ENCODE measurements around the gene LMNA. TPM values are rescaled to one million over a fixed set of nuclear protein-coding genes. Genes with fewer than 3 reads are reported as not detected.

Gene LMNA
- total RNA-seq, 1 donor from 2014 or later = 120 TPM

DNA sequence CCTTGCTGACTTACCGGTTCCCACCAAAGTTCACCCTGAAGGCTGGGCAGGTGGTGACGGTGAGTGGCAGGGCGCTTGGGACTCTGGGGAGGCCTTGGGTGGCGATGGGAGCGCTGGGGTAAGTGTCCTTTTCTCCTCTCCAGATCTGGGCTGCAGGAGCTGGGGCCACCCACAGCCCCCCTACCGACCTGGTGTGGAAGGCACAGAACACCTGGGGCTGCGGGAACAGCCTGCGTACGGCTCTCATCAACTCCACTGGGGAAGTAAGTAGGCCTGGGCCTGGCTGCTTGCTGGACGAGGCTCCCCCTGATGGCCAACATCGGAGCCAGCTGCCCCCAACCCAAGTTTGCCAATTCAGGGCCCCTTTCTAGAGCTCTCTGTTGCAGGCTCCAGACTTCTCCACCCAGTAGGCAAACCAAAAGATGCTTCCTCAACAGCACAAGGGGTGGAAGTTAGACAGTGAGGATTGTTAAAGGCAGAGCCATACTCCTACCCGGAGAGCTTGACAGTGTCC, 22.5 kb downstream of the LMNA start:
- DNase-seq (ENCODE audit: low spot score) = no peak
- ATAC-seq = no peak

DNA sequence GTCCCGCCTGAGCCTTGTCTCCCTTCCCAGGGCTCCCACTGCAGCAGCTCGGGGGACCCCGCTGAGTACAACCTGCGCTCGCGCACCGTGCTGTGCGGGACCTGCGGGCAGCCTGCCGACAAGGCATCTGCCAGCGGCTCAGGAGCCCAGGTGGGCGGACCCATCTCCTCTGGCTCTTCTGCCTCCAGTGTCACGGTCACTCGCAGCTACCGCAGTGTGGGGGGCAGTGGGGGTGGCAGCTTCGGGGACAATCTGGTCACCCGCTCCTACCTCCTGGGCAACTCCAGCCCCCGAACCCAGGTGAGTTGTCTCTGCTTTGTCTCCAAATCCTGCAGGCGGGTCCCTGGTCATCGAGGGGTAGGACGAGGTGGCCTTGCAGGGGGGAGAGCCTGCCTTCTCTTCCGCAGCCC, 24.0 kb downstream of the LMNA start:
- ATAC-seq = no peak
- DNase-seq (ENCODE audit: low spot score) = no peak

DNA sequence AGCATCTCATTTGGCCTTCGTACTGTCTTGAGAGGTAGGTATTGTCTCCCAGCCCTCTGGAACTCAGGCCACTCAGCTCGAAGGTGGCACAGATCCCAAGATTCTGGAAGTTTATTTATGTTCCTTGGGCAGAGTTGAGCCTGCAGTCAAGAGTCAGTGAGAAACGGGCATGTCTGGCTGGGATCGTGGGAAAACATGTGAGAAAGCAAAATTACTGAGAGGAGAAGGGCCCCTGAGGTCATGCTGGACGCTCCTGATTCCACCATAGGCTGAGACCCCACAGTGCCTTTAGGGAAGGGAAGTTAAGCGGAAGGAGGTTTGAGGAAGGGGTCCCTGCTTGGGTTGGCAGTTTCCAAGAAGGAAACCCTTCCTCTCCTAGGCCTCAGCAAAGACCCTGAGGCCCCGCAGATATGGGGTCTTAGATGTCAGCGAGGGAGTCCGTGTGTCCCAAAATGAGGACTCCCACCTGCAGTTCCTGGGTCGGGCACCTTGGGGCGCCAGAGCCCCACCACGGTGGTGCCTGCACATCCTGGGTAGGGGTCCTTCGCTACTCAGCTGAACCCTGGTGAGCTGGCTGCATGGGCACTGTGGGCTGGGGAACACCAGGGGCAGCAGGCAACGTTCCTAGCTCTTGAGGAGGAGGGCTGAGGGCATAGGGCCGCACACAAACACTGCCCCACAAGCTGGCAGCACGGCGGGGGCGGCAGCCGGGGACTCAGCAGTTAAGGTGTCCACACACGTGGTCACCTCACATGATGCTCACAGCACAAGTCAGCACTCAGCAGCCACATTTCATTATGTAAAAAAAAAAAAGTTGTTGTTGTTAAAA, 26.6 kb downstream of the LMNA start:
- DNase-seq (ENCODE audit: low spot score) (no peak), ATAC-seq (peak; percentile 32)

DNA sequence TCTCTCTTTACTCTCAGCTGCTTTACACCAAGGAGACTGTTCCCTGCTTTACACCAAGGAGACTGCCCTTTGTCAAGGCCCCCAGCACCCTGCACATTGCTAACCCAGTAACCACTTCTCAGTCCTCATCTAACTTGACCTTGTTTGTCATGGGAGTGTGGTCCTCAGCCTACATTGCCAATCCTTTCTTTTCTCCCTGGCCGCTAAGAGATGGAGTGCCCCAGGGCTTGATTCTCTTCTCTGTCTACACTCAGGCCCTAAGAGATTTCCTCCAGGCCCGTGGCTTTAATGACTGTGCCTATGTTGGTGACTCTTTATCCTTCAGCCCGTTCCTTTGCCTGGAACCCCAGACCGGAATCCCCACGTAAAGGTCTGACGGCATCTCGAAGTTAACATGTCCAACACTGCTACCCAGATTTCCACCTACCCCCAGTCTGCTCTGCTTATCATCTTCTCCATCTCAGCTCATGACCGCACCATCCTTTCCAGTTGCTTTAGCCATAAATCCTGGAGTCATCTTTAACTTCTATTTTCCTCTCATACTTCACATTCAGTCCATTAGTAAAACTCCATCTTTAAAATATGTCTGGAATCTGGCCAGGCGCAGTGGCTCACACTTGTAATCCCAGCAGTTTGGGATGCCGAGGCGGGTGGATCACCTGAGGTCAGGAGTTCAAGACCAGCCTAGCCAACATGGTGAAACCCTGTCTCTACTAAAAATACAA, 29.4 kb downstream of the LMNA start:
- no peak for DNase-seq (ENCODE audit: low spot score)
- no peak for ATAC-seq

DNA sequence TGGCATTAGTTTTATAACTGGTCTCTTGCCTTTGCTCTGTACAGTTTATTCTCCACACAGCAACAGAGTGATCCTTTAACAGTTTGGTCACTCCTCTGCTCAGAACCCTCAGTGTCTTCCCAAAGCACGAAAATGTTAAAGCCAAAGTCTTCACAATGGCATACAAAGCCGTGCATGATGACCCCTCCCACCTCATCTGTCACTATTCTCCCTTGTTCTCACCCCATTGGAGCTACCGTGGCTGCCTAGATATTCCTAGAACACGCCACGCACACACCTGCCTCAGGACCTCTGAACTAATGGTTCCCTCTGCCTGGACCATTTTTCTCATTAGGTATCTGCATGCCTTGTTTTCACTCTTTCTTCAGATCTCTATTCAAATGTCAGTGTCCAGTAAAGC, 30.2 kb downstream of the LMNA start:
- ATAC-seq (no peak), DNase-seq (ENCODE audit: low spot score) (no peak)

DNA sequence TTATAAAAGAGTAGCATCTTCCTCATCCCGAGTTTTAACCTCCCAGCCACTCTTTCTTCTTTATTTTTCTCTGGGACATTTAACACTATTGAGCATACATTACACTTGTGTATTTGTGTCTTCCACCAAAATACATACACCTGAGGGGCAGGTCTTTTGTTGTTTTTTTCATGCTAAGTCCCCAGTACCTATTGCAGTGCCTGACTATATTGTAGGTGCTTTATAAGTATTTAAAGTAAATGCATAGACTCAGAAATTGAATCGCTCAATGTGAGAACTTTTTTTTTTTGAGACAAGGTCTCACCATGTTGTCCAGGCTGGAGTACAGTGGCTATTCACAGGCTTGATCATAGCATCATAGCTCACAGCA, 31.1 kb downstream of the LMNA start:
- DNase-seq (ENCODE audit: low spot score) = no peak

DNA sequence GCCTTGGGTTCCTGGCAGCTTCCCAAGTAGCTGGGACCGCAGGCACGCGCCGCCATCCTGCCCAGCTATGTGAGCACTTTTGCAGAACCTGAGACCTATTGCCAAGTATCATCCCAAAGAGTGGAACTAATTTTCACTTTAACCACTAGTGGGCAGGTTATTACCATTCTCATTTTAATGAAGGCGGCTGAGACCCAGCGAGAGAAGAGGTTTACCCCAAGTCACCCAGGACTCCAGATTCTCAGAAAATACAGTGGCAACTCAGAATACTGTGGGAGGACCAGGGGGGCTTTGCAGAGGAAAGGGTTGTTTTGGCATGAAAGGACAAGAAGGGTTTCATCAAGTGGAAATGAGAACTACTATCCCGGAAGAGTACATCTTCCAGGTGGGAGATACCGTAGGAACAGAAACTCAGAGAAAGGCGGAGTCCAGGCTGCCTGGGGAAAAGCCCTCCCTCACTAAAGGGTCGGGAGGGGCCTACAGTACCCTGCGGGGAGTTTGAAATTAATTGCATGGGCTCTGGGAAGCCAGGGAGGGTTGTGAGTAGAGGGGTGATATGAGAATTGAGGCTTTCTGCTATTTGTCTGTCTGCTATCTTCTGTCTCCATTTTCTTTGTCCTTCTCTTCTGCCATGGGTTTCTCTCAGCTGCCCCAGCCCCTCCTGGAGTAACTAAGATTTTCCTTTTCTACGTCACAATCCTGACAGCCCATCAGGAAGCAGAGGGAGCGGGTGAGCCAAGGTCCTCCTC, 31.7 kb downstream of the LMNA start:
- DNase-seq (ENCODE audit: low spot score) (peak; percentile 76), ATAC-seq (peak; percentile 87)

More for the DNA sequence above, 31.1 kb downstream of the LMNA start:
- no peak for ATAC-seq

DNA sequence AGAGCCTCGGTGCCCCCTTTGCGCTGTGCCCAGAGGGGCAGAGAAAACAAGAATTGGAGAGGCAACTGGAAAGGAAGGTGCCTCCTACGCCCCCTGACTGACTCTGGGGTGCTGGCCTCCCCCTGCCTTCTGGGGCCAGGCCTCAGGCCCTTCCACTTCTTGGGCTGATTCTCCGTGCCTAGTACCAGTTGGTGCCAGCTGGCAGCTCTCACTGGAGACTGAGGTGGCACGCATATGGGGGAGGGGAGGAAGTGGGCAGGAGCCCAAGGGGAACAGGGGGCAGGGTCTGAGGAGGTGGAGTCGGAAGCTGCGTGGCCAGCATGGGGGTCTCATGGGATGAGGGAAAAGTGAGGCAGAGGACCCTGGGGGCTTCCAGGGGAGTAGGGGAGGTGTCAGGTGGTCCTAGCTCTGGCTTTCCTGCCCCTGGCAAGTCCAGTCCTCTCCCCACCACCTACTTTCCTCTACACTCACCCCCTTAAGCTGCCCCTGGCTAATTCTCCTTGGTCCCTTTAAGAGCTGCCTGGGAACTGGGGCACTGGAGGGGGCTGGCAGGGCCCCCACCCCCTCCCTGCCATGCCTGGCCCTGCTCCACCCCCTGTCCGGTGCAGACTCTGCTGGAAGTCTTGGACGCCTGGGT, 32.4 kb downstream of the LMNA start:
- ATAC-seq = peak; percentile 59
- peak; percentile 66 for DNase-seq (ENCODE audit: low spot score)

DNA sequence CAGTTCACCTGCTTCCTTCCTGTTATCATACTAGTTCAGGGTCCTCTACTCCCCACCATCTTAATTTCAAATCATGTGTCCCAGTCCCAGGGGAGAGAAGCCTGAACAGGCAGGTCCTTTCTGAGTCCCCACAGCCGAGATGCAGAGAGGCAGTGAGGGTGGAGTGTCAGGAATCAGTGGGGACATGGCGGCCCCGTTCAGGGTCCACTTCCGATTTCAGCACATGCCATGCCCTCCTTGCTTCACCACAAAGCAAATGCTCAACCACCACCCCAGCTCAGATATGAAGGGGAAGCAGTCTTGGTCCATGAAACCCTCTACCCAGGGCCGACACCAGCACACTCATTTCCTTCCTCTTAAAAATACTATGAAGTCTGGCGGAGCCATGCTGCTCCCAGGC, 33.7 kb downstream of the LMNA start:
- ATAC-seq (no peak), DNase-seq (ENCODE audit: low spot score) (no peak)

DNA sequence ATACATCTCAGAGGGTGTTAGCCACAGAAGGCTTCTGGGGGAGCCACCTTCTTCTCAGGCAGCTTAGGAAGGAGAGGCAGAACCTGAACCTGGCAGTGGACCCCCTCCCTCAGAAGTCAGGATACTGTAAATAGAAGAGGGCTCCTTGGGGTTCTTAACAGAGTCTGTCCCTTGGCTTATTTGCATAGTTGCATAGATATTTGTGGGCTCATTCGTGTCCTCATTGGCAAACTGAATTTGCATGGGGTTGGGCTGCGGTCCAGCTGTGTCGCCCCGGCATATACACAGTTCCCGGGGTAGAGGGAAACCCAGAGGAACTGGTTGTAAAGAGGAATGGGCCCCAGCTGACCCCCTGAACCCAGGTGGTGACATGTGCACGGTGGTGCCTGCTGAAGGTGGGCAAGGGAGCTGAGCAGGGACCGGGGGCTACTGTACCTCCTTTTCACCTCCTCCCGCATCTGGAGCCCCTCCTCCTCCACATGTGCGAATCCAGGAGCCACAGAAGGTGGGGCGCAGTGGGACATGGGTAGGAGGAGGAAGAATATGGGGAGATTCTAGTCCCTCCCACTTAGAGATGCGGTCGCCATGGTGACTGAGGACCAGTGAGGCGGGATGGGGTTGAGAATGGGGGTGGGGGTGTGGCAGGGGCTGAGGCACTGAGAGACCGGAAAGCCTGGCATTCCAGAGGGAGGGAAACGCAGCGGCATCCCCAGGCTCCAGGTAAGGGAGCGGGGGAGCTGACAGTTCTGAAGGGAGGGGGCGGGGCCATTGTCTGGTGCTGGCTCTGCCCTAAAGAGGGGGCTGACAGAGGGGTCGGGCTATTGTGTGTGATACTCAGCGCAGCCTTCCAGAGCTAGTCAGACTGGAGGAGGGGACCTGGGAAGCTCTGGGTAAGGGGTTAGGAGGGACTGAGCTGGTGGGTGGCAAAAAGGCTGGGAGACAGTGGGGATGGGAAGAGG, 35.1 kb downstream of the LMNA start:
- DNase-seq (ENCODE audit: low spot score) (no peak), ATAC-seq (no peak)

DNA sequence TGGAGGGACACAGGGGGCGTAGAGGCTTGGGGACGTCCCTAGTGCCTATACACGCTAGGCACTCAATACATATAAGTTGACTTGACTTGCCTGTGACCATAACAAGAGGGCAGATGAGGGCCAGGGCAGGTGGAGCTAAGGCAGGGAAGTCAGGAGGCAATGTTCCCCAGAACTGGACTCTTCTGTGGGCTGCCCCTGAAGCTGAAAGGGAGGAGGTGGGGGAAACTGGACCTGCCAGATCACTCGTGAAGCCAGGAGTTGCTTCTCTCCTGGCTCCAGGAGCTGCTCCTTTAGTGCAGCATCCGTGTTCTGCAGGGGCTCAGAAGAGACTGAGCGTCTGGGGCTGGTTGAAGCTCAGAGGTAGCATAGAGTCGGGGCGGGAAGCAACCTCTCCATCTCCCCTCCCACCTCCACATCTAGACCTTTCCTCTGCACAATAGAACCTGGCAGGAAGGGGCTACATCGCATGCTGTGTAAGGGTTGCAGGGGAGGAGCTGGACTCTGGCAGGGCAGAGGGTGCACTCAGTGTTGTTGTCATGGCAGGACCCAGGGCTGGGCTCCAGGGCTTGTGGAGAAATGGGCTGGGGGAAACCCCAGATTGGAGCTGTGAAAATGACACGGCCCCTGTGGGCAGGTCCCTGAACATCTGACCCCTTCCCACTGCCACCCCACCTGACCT, 36.0 kb downstream of the LMNA start:
- no peak for ATAC-seq
- no peak for DNase-seq (ENCODE audit: low spot score)

DNA sequence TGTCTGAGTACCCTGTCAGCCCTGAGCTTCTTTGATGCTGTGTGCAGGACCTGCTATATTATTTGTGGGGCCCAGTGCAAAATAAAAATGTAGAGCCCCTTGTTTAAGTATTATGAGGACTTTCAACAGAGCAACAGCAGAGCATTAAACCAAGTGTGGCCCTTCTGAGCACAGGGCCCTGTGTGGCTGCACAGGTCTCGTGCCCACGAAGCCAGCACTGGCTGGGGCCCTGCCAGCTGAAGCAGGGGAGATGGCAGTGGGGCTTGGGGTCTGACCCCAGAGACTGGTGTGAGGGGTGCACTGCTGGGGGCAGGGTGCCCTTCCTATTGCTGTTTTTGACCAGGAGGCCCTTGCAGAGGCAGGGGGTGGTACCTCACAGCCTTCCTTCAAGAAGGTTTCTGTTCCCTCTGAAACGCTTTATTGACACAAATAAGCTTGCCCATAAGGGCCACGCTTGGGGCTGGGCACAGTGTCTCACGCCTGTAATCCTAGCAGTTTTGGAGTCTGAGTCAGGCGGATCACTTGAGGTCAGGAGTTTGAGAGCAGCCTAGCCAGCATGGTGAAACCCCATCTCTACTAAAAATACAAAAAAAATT, 36.7 kb downstream of the LMNA start:
- no peak for DNase-seq (ENCODE audit: low spot score)
- ATAC-seq = no peak

DNA sequence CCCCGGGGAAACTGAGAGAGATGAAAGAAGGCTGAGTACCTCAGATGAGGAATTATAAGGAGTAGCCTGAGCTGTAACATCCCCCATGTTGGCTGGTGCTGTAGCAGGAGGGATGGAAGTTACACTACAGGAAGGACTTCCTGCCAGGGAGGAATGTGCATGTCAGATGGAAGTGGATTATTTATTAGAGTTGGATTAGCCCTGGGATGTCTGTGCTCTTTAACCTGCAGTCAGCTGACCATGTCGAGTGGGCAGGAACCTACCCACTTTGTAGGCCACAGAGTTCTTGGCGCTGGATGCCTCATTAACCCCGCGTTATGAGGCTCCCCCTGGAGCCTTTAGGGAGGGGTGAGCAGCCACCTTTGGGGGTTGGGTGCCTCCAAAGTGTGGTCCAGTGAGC, 38.1 kb downstream of the LMNA start:
- ATAC-seq (no peak), DNase-seq (ENCODE audit: low spot score) (no peak)

DNA sequence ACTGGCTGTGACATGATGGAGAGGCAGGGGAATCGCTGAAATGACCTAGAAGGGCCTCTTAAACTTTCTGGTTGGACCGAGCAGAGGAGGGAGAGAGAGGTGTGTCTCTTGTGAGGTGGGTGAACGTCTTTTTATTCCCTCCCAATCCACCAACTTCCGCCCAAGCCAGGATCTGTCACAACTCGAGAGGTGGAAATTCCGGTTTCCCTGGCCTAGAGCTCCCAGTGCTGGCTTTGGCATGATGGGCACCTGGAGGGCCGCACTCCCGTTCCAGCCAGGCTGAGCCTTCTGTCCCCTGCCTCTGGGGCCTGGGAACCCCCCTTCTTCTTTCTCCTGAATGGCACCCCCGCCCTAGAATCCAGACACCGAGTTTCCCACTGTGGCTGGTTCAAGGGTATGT, 38.9 kb downstream of the LMNA start, which contains the start of gene SEMA4A:
TSS of gene SEMA4A (plus strand) at position 224 of the 400 bp plus-strand sequence. CDS start 994 bp downstream, outside the sequence.
- DNase-seq (ENCODE audit: low spot score) = no peak
- ATAC-seq = no peak

DNA sequence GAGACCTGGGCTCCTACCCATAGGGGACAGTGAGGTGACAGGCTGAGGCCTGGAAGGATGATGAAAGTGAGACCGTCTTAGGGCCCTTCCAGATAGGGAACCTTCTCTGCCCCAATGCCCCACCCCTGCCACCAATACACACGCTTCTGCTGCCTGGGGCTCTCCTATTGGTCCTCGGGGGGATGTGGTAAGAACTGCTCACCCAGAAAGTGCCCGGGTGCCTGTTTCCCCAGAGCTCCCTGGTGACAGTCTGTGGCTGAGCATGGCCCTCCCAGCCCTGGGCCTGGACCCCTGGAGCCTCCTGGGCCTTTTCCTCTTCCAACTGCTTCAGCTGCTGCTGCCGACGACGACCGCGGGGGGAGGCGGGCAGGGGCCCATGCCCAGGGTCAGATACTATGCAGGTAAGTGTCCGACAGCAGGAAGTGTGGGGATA, 39.8 kb downstream of the LMNA start:
- ATAC-seq (peak; percentile 52), DNase-seq (ENCODE audit: low spot score) (no peak)

DNA sequence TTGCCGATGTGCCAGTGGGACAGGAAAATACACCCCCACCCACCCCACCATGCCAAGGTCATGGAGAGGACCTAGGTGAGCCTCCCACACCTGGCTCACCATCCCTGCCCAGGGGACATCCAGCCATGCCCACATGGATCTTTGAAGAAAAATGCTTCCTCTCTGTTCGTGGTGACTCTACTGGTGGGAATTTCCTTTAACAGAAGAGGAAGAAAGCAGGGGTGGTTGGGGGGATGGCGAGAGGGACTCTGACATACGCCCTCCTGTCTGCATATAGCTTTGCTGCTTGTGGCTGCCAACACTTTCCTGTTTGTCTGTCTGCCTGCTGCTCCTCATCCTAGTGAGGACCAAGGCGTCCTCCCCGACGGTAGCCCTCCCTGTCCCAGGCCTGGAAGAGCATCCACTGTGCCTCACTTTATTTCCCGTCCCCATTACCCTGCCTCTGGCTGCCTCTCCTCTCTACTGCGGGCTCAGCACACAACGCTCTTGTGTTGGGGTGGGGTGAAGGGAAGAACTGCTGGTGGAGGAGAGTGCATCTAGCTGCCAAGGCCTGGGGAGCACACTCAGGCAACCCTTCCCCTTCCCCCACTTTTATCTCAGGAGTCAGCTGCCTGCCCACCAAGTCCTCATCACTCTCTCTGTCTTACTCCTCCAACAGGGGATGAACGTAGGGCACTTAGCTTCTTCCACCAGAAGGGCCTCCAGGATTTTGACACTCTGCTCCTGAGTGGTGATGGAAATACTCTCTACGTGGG, 41.4 kb downstream of the LMNA start:
- DNase-seq (ENCODE audit: low spot score) (no peak), ATAC-seq (no peak)

DNA sequence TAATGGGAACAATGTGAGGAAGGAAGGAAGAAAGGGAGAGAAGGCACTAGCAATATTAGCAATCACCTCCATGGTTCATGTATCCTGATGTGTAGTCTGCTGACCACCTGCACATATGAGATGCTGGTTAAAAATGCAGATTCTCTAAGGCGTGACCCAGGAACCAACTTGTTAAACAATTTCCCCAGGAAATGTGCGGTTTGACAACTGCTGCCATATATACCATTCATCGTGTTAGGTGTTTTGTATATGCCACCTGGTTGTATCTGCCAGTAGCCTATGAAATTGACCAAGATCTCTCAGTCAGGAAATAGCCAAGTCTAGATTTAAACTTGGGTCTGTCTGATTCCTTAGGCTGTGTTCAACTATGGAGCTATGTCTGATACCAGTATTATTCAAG, 43.0 kb downstream of the LMNA start:
- DNase-seq (ENCODE audit: low spot score) (no peak), ATAC-seq (no peak)

DNA sequence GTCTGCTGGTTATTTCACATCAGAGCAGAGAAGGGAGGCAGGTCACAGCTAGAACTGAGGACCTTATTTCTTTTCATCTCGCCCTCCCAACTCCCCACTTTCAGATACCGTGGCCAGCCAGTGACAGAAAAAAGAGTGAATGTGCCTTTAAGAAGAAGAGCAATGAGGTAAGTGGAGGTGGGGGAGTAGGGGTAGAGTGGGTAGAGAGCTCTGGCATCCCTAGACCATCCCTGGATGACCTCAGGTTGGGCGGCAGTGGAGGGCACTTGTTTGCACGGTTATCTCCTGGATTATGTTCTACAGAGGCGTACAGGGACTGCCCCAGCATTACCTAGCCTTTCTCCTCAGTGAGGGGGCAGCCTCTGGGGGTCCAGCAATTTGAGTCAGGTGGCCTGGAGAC, 43.5 kb downstream of the LMNA start:
- ATAC-seq (no peak), DNase-seq (ENCODE audit: low spot score) (no peak)

Measured in left lobe of liver (tissue), 2 donors.